GF-D8 (cell line): ENCODE measurements around the gene KCNMB2.
"Not testable (repeated sequence)": the region's sequence is repeated elsewhere in the genome, so short reads cannot be mapped to it uniquely, and the experiment has no call there.

Source experiments
- DNase-seq: peaks from one replicate; lab custom pipeline; 2025; lab: John Stamatoyannopoulos, UW

The KCNMB2 gene

DNA sequence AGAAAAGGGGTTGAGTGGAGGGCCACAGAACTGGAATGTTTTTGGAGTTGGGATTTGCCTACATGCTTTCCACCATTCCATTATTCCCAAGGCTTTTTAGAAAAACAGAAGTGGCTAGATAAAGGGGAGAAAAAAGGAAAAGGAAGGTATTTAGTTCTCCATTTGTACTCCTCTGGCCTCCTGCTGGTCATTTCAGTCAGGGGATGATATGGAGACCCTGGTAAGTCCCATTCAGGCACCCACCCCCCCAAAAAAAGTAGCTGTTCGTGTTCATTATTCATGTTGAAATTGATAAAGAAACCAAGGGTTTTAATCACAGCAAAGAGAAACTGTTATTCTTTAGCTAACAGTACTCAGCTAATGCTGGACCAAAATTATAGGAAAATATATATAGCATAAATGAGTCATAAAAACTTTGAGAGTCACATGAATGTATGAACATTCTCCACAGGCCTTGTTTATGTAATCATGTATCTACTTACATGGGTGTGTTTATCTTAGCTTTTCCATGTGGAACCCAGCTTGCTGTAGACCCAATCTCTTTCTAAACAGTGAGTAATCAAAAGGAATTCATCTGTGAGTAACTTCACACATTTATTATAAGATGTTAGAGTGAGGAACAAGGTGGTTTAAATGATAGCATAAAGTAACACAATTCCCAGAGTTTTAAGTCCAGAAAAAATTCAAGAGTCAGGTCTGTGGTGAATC, 167.2 kb downstream of the KCNMB2 start:
- DNase-seq = no peak

DNA sequence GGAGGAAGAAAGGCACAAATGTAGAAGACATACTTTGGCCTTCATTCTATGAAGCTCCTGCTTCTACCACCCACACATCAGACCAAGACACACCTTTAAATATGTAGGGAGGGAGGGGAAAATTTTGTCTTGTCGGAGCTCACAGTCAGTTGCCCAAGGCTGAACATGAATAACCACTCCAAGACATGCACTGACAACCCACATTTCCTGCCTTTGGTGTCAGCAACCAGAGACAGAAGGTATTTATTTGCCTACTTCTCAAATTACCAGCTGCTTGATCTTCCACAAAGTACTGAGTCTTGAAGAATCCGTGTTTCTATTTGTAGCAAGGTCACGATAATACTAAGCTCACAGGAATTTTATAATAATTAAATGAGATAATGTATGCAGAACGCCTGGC, 169.7 kb downstream of the KCNMB2 start:
- DNase-seq = no peak

DNA sequence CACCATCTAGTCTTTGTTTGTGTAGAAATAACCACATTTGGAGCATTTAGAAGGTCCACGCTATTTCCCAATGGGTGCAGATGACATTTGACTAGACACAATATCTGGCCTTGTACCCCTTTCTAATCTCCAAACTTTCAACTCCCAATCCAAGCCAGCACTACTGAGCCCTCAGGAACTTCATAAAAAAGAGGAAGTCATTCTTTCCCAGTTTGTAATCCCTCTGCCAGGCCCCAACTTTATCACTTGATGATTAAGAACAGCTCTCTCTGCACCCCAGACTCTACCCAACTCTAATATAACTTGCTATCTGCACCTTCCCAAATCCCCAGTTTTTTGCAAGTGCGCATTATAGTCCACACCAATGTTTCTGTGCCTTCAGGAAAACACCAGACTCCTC, 170.2 kb downstream of the KCNMB2 start:
- DNase-seq = no peak

DNA sequence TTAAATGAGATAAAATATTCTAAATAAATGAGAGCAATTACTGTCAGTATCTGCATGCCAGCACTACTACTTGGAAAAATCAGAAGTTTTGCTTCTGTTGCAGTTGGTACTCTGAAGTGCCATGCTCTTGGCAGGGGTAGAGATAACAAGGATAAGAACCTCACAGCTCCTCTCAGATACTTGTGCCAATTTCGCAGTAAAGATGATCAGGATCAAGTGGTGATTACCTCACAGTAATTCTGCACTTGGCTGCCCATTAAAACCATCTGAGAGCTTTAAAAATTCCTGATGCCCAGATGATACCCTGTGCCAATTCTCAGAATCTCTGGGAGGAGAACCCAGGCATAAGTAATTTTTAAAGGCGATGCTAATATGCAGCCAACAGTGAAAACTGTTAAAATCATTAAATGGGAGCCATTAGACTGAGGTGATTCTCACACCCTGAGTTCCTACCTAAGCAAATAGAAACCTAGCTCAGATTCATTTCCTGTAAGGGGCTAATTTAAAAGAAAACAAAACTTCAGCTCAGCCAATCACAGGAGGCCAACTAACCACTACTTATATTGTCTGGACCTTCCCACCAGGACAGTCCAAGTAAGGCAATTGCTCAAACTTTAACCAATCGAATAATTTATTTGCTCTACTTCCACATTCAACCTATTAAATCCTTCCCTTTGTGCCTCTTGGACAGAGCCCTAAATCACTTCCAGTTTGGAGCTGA, 171.2 kb downstream of the KCNMB2 start:
- no peak for DNase-seq

DNA sequence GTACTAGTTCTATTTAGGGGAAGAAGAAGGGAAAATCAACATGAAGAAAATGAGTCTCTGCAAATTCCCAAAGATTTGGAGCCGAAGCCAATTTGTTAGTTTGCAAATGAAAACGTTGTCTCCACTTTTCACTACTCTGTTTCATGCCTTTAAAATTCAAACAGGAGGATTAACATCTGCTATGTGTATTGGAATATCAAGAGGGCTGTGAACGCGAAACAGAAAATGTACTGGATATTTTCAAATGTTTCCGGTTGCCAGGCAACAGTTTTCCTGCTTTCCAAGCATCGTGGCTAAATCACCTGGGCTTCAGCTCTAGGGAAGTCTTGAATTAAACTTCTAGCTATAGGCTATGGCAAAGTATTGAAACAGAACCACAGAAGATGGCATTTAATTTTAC, 172.8 kb downstream of the KCNMB2 start:
- no peak for DNase-seq

DNA sequence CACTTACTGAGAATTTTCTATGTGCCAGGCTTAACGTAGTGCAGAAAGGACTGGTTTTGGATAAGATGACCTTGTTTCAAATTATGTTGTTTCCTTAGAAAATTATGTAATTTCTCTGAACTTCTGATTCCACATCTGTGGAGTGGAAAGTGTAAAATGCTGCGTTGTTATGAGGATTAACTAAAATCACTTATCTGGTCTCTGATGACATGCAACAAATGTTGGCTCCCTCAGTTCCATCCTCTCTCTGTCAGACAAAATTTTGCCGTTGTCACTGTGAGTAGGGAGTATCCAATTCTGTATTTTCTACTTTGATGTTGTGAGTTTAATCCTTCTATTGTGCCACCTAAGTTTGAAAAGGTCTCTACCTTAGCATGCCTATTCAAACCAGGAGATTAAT, 175.5 kb downstream of the KCNMB2 start:
- no peak for DNase-seq

DNA sequence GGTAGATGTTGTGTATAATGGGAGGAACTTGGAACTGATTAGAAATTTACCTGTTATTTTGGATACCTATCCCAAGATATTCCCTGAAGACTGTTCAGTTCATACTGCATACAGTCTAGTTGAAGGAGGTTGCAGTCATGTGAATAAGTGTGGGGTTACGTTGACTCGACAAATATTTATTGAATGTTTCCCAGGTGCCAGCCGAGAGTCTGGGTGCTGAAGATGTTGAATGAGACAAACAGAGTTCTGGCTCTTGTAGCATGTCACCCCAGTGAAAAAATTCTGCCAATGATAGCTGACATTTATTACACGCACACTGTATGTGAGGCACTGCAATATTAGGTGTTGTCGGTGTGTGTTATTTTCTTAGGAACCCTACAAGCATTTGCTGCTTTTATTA, 176.0 kb downstream of the KCNMB2 start:
- no peak for DNase-seq

DNA sequence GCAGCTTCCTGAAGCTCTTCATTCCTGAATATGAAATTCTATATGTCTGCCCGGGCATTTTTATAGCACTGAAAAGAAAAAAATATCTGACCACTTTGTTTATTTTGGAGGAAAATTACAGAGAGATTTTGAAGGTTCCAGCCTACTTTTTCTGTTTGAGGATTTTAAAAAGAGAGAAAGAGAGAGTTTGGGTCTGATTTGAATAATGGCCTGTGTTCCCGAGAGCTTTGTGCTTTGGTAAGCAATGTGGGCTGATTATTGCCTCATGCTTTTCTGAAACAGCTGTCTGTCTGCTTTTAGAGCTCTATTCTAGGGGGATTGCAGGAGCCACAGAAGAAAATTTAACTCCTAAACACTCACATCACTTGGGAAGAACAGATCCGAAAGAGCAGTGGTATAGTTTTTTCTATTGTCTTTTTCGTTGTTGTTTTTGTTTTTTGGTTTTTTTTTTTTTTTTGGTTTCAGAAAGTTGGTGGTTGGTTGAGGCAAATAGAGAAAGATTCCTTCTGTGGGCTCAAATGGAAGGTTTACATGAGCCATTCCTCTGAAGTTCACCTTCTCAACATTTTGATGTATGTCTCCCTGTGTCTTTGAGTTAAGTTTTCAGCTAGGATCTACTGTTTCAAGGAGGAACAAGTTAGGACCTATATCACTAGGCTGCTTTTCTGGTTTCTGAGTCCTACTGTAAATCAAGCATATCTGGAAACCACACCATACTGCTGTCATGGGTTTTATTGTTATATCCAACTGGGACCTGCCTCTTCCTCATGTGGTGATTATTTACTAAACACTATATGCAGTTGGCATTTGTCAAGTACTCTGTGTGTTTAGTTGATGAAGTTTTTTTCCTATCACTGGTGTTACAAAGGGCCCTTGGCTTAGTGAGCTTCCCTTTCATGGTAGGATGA, 178.9 kb downstream of the KCNMB2 start:
- no peak for DNase-seq

DNA sequence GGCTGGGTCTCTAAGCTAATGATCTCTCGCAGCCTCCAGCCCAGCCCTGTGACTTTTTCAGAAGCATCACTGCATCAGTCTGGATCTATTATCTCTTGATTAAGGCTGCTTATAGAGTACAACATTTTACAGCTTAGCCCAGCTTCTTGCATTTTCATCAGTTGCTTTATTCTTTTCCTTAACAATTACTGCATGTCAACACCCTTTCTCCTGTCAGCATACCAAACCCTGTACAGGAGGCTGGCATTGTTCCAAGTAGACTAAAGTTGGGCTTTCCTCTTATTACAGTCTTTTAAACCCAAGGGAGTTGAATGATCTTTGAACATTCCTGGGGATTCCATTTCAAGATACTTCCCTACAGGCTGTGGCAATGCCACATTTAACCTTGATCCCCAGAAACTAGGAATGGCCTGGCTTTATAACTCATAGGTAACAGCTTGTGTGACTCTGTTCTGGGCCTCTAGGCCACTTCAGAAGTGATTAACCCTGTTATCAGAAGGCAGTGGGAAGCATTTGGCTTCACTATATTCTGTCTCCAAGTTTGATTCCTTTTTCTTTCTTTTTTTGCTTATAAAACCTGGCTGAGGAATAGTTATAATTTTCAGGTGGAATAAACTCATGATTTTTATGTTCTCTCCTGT, 182.9 kb downstream of the KCNMB2 start:
- DNase-seq = no peak

DNA sequence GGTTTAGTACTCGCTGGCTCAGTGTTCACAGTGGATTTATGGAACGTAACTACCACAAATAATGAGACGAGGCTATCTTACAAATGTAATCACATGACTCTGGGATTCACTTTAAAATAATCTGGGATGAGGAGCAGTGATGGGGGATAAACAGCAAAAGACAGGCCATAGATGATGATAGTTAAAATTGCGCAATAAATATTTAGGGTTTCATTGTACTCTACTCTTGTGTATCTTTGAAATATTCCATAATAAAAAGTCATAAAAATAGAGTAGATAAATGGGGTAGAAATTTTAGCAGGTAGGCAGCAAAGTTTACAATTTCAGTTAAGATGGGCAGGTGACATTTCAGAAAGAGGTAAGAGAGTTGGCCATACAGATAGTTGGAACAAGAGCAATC, 196.6 kb downstream of the KCNMB2 start:
- no peak for DNase-seq

DNA sequence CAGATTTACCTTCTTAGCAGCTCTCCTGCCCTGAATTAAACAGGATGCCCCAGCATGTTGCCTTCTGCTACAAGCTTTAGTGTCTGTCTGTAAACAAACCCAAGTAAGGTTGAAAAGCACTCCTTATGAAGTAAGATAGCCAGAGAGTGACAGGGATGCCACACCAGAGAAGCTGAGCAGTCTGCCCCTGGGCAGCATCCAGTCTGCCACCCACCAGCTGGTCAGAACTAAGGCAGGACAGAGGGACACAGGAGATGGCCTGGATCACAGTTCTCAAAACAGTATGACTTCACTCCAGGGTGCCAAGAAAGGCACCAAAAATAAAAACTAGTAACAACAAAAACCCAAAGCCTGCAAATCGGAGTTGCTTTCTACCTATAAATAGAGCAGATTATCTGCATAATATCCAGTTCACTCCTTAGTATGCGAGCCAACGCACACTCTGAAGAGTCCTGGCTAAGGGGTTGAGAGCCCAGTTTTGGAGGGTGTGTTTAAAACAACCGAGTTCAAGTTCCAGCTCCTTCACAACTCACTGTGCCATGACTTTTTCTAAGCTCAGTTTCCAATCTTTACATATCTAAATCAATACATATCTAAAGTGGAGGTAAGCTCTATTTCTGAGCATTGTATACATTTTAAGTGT, 198.9 kb downstream of the KCNMB2 start:
- DNase-seq = no peak

DNA sequence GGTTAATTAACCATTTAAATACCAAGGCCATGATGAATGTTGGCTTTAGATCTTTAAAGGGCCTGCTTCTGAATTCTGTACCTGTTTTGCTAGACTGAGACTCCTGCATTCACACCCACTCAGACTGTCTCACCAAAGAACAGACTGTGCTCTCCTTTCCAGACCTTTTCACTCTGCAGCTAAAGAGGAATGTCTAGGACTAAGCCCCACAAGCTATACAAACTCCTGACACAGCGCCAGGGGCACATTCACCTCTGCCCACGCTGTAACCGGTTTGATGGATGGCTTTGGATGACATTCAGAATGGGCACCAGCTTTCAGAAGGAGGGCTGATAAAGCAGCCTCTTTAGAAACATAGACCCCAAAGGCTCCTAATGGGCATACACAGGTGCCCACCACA, 200.1 kb downstream of the KCNMB2 start:
- DNase-seq = no peak

DNA sequence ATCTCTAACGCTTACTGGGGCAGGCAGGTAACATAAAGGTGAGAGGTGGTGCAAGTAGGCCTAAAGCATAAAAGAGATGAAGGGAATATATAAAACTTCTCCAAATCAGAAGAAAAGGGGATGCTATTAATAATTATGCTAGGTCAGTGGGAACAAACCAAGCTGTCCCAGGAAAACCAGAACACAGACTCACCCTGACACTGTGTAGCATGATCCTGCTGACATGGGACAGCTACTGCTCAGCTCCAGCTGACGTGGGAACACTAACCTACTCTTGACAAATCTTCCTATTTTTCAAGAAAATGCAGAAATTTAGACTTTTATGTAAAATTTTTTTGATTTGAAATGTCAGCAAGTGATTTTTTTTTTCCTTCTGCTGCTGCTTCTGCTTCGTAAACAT, 203.5 kb downstream of the KCNMB2 start:
- DNase-seq = no peak

DNA sequence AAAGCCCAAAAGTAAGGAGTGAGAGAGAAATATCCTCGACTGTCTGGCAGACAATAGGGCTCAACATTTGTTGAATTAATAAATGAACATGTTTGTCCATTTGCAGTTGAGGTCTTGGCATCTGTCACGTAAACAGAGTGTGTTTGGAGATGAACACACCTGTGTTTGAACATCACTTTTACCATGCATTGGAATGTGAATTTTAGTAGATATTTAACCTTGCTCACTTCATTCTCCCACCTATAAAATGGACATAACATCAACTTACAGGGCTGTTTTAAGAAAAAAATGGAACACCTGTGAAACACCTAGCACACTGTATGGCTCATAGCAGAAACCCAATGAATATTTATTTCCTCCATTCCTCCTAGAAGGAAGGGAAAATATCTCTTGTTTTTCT, 204.8 kb downstream of the KCNMB2 start:
- no peak for DNase-seq

DNA sequence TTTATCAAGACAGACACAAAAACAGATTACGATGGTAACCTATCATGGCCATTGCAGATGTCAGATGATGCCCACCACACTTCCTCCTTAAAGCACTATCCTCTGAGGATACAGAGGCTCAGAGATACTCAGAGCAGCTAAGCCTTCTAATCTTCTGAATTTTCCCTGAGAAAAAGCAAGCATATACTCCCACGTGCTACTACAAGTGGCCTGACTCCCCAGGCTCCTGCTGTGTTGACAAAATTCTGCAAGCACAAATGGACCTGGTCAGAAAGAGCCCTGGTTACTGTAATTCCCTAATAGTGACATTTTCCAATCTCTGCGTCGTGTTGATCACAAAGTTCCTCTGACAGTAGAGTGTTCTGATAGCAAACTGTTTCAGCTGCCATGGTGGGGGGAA, 207.1 kb downstream of the KCNMB2 start:
- DNase-seq = no peak

DNA sequence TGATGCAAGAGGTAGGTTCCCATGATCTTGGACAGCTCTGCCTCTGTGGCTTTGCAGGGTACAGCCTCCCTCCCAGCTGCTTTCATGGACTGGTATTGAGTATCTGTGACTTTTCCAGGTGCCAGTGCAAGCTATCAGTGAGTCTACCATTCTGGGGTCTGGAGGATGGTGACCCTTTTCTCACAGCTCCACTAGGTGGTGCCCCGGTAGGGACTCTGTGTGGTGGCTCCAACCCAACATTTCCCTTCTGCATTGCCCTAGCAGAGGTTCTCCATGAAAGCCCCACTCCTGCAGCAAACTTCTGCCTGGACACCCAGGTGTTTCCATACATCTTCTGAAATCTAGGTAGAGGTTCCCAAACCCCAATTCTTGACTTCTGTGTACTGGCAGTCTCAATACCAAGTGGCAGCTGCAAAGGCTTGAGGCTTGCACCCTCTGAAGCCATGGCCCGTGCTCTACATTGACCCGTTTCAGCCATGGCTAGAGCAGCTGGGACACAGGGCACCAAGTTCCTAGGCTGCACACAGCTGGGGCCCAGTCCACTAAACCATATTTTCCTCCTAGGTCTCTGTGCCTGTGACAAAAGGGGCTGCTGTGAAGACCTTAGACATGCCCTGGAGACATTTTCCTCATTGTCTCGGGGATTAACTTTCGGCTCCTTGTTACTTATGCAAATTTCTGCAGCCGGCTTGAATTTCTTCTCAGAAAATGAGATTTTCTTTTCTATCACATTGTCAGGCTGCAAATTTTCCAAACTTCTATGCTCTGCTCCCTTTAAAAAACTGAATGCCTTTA, 209.8 kb downstream of the KCNMB2 start:
- not testable (repeated sequence) for DNase-seq

DNA sequence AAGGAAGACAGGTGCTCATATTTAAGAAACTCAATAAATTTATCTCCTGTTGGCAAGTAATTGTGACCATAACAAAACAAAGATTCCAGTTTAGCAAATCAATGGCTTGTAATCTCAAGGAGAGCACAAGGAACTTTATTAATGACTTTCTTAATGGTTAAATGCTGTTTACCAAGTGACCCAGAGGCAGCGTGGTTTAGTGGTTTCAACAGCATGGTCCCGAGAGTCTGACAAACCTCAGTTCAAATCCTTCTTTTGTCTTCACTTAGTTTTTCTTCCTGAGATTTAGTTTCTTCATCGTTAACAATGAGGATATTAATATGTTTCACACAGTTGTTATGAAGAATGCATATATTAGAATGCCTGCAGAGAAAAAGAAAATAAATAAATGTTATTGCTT, 212.6 kb downstream of the KCNMB2 start:
- DNase-seq = no peak

DNA sequence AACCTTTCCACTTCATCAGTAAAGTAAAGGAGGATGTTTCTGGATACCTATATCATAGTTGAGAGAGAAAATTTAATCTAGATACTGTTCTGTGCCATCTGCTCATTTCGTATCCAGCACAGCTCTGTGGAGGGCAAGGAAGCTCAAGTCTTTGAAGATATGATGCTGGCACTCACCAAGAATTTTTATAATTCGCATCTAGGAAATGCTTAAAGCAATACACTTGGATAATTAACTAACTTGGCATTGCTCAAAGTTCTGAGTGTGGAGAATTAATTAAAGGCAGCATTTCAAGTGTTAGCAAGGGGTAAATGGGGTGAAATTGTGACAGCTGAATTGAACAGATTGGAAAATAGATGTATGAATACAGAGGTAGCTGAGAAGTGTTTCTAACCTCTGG, 213.2 kb downstream of the KCNMB2 start:
- no peak for DNase-seq

DNA sequence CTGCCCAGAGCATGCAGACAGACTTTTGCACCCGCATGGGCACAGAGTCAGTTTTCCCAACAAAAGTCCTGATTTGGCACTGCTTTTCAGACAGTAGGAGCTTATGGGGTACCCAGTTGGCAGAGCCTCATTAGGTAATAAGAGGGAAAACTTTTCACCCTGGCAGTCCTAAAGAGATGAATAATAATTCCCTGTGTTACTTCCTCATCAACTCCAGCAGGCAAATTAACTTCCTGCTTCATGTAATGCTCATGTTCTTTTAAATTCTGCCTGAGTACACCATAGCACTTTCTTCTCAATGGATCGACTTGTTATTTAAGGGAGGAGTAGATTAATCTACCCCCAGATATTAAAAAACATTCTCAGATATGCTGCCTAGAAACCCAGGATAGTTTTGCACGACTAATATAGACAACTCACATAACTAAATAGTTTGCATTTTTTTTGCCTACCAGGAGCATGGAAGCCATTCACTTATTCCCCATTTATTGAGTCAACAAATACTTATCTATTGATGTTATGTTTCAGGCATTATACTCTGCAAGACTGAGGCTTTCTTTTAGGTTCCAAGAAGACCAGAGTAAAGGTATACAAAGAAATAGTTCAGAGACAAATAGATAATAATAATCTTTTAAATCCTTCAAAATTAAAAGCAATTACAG, 214.5 kb downstream of the KCNMB2 start:
- DNase-seq = no peak

DNA sequence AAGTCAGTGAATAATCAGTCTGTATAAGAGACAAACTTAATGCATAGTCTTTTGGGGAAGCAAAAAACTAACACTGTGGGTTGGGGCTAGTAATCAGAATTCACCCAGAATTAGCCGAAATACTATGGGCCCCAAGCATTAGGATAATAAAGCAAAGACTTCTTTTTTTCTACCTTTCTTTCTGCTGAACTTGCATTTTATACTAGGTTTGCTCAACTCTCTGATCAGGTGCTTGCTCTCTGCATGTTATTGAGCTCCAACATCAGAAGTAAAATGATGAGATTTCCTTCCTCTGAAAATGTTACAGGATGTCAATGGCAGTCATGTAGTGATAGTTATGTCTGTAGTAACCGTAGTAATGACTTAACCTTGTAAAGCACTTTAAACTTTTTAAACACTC, 216.6 kb downstream of the KCNMB2 start:
- DNase-seq = no peak
